Measurements from ENCODE around the gene VEZT.

VEZT gene

GRCh38 chr12:95286713-95287112 lies 69.1 kb downstream of the VEZT start:
- Histone ChIP-seq H3K27me3 (ENCODE audit: insufficient read depth, low read length, poor library complexity) (no peaks in the 10 kb centered on the region), H3K79me2 (ENCODE audit: insufficient read depth, low read length) (no peaks in the 10 kb centered on the region), H3K36me3 (ENCODE audit: insufficient read depth, low read length) (peaks cover 74% of the 10 kb centered on the region), H3K4me1 (ENCODE audit: insufficient read depth, low read length) (no peaks in the 10 kb centered on the region), H4K20me1 (ENCODE audit: insufficient read depth, low read length) (no peaks in the 10 kb centered on the region), H2AFZ (ENCODE audit: low read depth, low read length) (no peak overlapping the region), H3K27ac (ENCODE audit: low read length) (no peak overlapping the region), H3K9me3 (ENCODE audit: insufficient read depth, low read length, severe bottlenecking) (no peaks in the 10 kb centered on the region), H3K4me3 (ENCODE audit: low read depth in 1 of 2, low read length in 2 of 2) (no peak overlapping the region), H3K4me2 (ENCODE audit: insufficient read depth, low read length) (no peak overlapping the region), H3K9ac (ENCODE audit: low read depth, low read length) (no peak overlapping the region)
- ATAC-seq (ENCODE audit: insufficient read depth, low read depth): no peak
- DNase-seq: no peak
- TF ChIP-seq CTCF (IDR thresholded peaks at IDR 0.05; ENCODE audit: borderline replicate concordance, extremely low read depth, low read length, poor library complexity, severe bottlenecking): no peak
- no peak for TF ChIP-seq EZH2 (IDR thresholded peaks at IDR 0.05; ENCODE audit: borderline replicate concordance, low read depth, low read length, severe bottlenecking)

- TF ChIP-seq EZH2 (IDR thresholded peaks at IDR 0.05; ENCODE audit: borderline replicate concordance, low read depth, low read length, severe bottlenecking) (no peak), CTCF (IDR thresholded peaks at IDR 0.05; ENCODE audit: borderline replicate concordance, extremely low read depth, low read length, poor library complexity, severe bottlenecking) (no peak)
- Histone ChIP-seq H3K4me2 (ENCODE audit: insufficient read depth, low read length) (no peak overlapping the region), H2AFZ (ENCODE audit: low read depth, low read length) (no peak overlapping the region), H3K9ac (ENCODE audit: low read depth, low read length) (no peak overlapping the region), H3K27me3 (ENCODE audit: insufficient read depth, low read length, poor library complexity) (no peaks in the 10 kb centered on the region), H3K4me3 (ENCODE audit: low read depth in 1 of 2, low read length in 2 of 2) (no peak overlapping the region), H3K79me2 (ENCODE audit: insufficient read depth, low read length) (no peaks in the 10 kb centered on the region), H3K9me3 (ENCODE audit: insufficient read depth, low read length, severe bottlenecking) (no peaks in the 10 kb centered on the region), H3K36me3 (ENCODE audit: insufficient read depth, low read length) (peaks cover 79% of the 10 kb centered on the region), H3K27ac (ENCODE audit: low read length) (no peak overlapping the region), H3K4me1 (ENCODE audit: insufficient read depth, low read length) (no peaks in the 10 kb centered on the region), H4K20me1 (ENCODE audit: insufficient read depth, low read length) (no peaks in the 10 kb centered on the region)
- no peak for DNase-seq
- no peak for ATAC-seq (ENCODE audit: insufficient read depth, low read depth)
These were observed 73.9 kb downstream of the VEZT start for GRCh38 chr12:95291501-95291900.

- no peaks in the 10 kb centered on the region for H4K20me1 ChIP-seq (ENCODE audit: insufficient read depth, low read length)
- no peak overlapping the region for H3K4me3 ChIP-seq (ENCODE audit: low read depth in 1 of 2, low read length in 2 of 2)
- no peaks in the 10 kb centered on the region for H3K9me3 ChIP-seq (ENCODE audit: insufficient read depth, low read length, severe bottlenecking)
- no peak for TF ChIP-seq CTCF (IDR thresholded peaks at IDR 0.05; ENCODE audit: borderline replicate concordance, extremely low read depth, low read length, poor library complexity, severe bottlenecking)
- no peak for TF ChIP-seq EZH2 (IDR thresholded peaks at IDR 0.05; ENCODE audit: borderline replicate concordance, low read depth, low read length, severe bottlenecking)
- H3K27ac ChIP-seq (ENCODE audit: low read length): no peak overlapping the region
- no peak for DNase-seq
- no peak overlapping the region for H3K9ac ChIP-seq (ENCODE audit: low read depth, low read length)
- H3K36me3 ChIP-seq (ENCODE audit: insufficient read depth, low read length): peaks cover 75% of the 10 kb centered on the region
- no peaks in the 10 kb centered on the region for H3K4me1 ChIP-seq (ENCODE audit: insufficient read depth, low read length)
- ATAC-seq (ENCODE audit: insufficient read depth, low read depth): no peak
- no peak overlapping the region for H2AFZ ChIP-seq (ENCODE audit: low read depth, low read length)
- H3K79me2 ChIP-seq (ENCODE audit: insufficient read depth, low read length): no peaks in the 10 kb centered on the region
- H3K27me3 ChIP-seq (ENCODE audit: insufficient read depth, low read length, poor library complexity): no peaks in the 10 kb centered on the region
- H3K4me2 ChIP-seq (ENCODE audit: insufficient read depth, low read length): no peak overlapping the region
These were observed 81.3 kb downstream of the VEZT start for GRCh38 chr12:95298916-95299315.

- no peak for DNase-seq
- ATAC-seq (ENCODE audit: insufficient read depth, low read depth): no peak
- no peak overlapping the region for H3K4me2 ChIP-seq (ENCODE audit: insufficient read depth, low read length)
- no peak overlapping the region for H3K9ac ChIP-seq (ENCODE audit: low read depth, low read length)
- no peak overlapping the region for H2AFZ ChIP-seq (ENCODE audit: low read depth, low read length)
- H3K27me3 ChIP-seq (ENCODE audit: insufficient read depth, low read length, poor library complexity): no peaks in the 10 kb centered on the region
- no peaks in the 10 kb centered on the region for H3K79me2 ChIP-seq (ENCODE audit: insufficient read depth, low read length)
- no peak overlapping the region for H3K27ac ChIP-seq (ENCODE audit: low read length)
- no peak overlapping the region for H3K4me3 ChIP-seq (ENCODE audit: low read depth in 1 of 2, low read length in 2 of 2)
- H4K20me1 ChIP-seq (ENCODE audit: insufficient read depth, low read length): no peaks in the 10 kb centered on the region
- H3K4me1 ChIP-seq (ENCODE audit: insufficient read depth, low read length): no peaks in the 10 kb centered on the region
- no peak for TF ChIP-seq CTCF (IDR thresholded peaks at IDR 0.05; ENCODE audit: borderline replicate concordance, extremely low read depth, low read length, poor library complexity, severe bottlenecking)
- no peak for TF ChIP-seq EZH2 (IDR thresholded peaks at IDR 0.05; ENCODE audit: borderline replicate concordance, low read depth, low read length, severe bottlenecking)
- H3K36me3 ChIP-seq (ENCODE audit: insufficient read depth, low read length): peaks cover 67% of the 10 kb centered on the region
- no peaks in the 10 kb centered on the region for H3K9me3 ChIP-seq (ENCODE audit: insufficient read depth, low read length, severe bottlenecking)
These were observed 82.7 kb downstream of the VEZT start for GRCh38 chr12:95300286-95300685.
